ENCODE data around the gene RASL11B. TPM values are rescaled to one million over a fixed set of nuclear protein-coding genes. Genes with fewer than 3 reads are reported as not detected.

RASL11B gene
- total RNA-seq, 1 donor from 2014 or later: 24.8 TPM

DNA sequence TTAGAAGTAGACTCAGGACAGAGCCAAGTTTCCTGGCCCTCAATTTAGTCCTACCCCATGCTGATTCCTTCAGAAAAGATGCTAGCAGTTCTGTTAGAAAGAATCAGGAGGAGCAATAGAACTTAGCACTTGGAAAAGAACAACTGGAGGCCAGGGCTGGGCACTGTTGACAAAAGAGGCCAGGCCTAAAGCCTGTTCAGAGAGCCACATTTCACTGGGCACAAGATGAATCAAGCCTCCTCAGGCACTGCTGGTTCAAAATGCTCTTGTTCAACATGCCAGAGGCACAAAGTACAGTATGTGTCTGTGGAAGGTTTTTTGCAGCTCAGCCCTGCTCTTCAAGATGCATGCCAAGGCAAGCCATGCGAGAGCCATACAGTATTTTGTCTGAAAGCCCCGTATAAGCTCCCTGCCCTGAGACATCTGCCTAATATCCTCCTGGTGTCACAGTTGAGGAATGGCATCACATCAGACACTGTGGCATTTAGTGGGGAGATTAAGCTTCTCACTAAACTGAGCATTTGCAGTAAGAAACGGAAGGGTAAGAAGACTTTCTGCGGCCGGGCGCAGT is 53.7 kb downstream of the RASL11B start:
- Mint-ChIP-seq H3K36me3 (ENCODE audit: unreplicated experiment) (no peaks in the 10 kb centered on the region), H3K27me3 (ENCODE audit: unreplicated experiment) (no peaks in the 10 kb centered on the region), H3K27ac (ENCODE audit: unreplicated experiment) (no peak overlapping the region), H3K4me1 (ENCODE audit: low read depth, unreplicated experiment) (no peaks in the 10 kb centered on the region), H3K4me3 (ENCODE audit: unreplicated experiment) (no peak overlapping the region), H3K9me3 (ENCODE audit: unreplicated experiment) (peaks cover 3% of the 10 kb centered on the region)
- TF ChIP-seq, protein P1, sequence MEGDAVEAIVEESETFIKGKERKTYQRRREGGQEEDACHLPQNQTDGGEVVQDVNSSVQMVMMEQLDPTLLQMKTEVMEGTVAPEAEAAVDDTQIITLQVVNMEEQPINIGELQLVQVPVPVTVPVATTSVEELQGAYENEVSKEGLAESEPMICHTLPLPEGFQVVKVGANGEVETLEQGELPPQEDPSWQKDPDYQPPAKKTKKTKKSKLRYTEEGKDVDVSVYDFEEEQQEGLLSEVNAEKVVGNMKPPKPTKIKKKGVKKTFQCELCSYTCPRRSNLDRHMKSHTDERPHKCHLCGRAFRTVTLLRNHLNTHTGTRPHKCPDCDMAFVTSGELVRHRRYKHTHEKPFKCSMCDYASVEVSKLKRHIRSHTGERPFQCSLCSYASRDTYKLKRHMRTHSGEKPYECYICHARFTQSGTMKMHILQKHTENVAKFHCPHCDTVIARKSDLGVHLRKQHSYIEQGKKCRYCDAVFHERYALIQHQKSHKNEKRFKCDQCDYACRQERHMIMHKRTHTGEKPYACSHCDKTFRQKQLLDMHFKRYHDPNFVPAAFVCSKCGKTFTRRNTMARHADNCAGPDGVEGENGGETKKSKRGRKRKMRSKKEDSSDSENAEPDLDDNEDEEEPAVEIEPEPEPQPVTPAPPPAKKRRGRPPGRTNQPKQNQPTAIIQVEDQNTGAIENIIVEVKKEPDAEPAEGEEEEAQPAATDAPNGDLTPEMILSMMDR (IDR thresholded peaks at IDR 0.05; ENCODE audit: partially characterized antibody, unreplicated experiment): no peak
- DNase-seq: no peak

Other genes starting within 250 kb of the RASL11B start
- 72.4 TPM for gene USP46, start 203.0 kb upstream of the RASL11B start, total RNA-seq (ENCODE audit: unreplicated experiment)
- not detected for gene ERVMER34-1, start 110.9 kb upstream of the RASL11B start, total RNA-seq (ENCODE audit: unreplicated experiment)

All from glutamatergic neuron (in vitro differentiated cells).